SU-DHL-6 (cell line): Measurements from ENCODE around the gene RNF186.

Experiments
- CTCF ChIP-seq: fragments of 200-600 bp; sonication (generic); IDR thresholded peaks from one replicate; pipeline ENCODE4 v1.5.1; 2017; ENCODE audit warnings: antibody characterized with exemption, mild to moderate bottlenecking, low read length, moderate library complexity; ENCODE audit not compliant: insufficient read depth, poor library complexity, severe bottlenecking
- EZH2phosphoT487 ChIP-seq: fragments of 200-600 bp; sonication (generic), shearing (Covaris generic); conservative IDR thresholded peaks from 2 replicates; pipeline ENCODE4 v1.6.1; 2018; ENCODE audit warnings: mild to moderate bottlenecking, antibody characterized with exemption, low read length, moderate library complexity, mixed read lengths

- TF ChIP-seq CTCF (no peak), EZH2phosphoT487 (no peak)
Observed at GRCh38 chr1:19819701-19820100, 4.6 kb upstream of the RNF186 start.
